MM.1S (cell line): ENCODE results near the gene BEX5.
"Not testable (repeated sequence)": the region's sequence is repeated elsewhere in the genome, so short reads cannot be mapped to it uniquely, and the experiment has no call there.

Experiments used
- EZH2 ChIP-seq: fragments of 300-600 bp; sonication (generic); optimal IDR thresholded peaks from 2 replicates; pipeline ENCODE3; 2017; ENCODE audit warnings: low read depth, mild to moderate bottlenecking, antibody characterized with exemption, low read length, mixed read lengths
- EZH2phosphoT487 ChIP-seq: fragments of 300-600 bp; sonication (generic); IDR thresholded peaks from 2 replicates; pipeline ENCODE4 v1.6.1; 2018; ENCODE audit warnings: antibody characterized with exemption, low read length
- TF ChIP-seq, protein P1 (sequence below): fragments of 300-600 bp; sonication (generic); IDR thresholded peaks from 2 replicates; pipeline ENCODE4 v1.5.1; 2016; ENCODE audit warnings: antibody characterized with exemption, low read length, mixed read lengths

DNA sequence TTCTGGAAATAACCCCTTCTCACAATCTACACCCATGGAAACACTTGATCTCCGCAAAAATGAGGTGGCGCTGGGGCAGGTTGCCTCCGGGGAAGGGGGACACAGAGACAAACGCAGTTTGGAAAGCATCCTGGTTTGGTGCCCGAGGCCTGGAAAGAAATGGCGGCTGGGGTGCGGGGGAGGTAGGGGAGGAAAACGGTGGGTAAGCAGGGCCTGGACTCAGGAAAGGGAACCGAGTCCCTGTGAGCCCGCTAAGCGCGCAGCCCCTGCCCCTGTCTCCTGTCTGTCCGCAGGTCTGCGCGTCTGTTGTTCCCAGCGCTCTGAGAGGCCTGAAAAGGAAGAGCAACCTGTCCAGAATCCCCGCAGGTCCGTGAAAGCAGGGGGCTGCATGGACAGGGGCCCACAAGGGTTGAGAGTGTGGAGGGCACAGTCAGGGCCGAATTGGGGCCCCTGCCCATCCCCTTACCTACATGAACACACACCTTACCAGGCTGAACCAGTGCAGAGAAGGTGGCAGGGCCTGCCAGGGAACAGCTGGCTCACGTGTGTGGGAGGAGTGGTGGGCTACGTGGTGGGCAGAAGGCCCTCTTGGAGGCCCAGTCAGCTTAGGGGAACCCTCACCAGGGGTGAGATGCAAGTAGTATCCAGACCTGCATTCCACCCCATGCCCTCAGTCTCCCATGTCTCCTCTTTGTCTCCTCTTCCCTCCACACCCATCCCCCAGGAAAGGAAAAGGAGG lies 29.5 kb downstream of the BEX5 start:
- TF ChIP-seq, protein P1, sequence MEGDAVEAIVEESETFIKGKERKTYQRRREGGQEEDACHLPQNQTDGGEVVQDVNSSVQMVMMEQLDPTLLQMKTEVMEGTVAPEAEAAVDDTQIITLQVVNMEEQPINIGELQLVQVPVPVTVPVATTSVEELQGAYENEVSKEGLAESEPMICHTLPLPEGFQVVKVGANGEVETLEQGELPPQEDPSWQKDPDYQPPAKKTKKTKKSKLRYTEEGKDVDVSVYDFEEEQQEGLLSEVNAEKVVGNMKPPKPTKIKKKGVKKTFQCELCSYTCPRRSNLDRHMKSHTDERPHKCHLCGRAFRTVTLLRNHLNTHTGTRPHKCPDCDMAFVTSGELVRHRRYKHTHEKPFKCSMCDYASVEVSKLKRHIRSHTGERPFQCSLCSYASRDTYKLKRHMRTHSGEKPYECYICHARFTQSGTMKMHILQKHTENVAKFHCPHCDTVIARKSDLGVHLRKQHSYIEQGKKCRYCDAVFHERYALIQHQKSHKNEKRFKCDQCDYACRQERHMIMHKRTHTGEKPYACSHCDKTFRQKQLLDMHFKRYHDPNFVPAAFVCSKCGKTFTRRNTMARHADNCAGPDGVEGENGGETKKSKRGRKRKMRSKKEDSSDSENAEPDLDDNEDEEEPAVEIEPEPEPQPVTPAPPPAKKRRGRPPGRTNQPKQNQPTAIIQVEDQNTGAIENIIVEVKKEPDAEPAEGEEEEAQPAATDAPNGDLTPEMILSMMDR: not testable (repeated sequence)
- not testable (repeated sequence) for TF ChIP-seq EZH2phosphoT487, EZH2
